Measurements from ENCODE around the gene LSMEM2. TPM values are rescaled to one million over a fixed set of nuclear protein-coding genes. Genes with fewer than 3 reads are reported as not detected.

LSMEM2 gene
- total and polyA plus RNA-seq, 9 of the 15 experiments (the other 6 are each of a cell fraction or from before 2014, with no cell fraction given) = not detected

- TF ChIP-seq NCOA2 (IDR thresholded peaks at IDR 0.05; ENCODE audit: partially characterized antibody in 2 of 2) (peak in 1 of 2 experiments; percentile 97), FOXK2 (conservative IDR thresholded peaks at IDR 0.05 in 1 of 2, IDR thresholded peaks at IDR 0.05 in 1 of 2; ENCODE audit: low read depth in 2 of 2) (peak in 1 of 2 experiments; percentile 99; a peak in 2 of 4 replicates), NRF1 (conservative IDR thresholded peaks at IDR 0.05 in 1 of 2, IDR thresholded peaks at IDR 0.05 in 1 of 2) (peak; percentile 45 to 46; a peak in 2 of 4 replicates), BCLAF1 (IDR thresholded peaks at IDR 0.05; ENCODE audit: borderline replicate concordance in 1 of 2, control insufficient read depth in 1 of 2, low read depth in 2 of 2, low read length in 1 of 2) (peak in 1 of 2 experiments; percentile 96; a peak in 2 of 4 replicates), ZNF444 (CRISPR knock-in tag; IDR thresholded peaks at IDR 0.05) (no peak), ZNF277 (CRISPR knock-in tag; IDR thresholded peaks at IDR 0.05; ENCODE audit: borderline replicate concordance) (no peak), POLR2H (tag; IDR thresholded peaks at IDR 0.05; ENCODE audit: low read depth) (no peak), NUFIP1 (IDR thresholded peaks at IDR 0.05; ENCODE audit: partially characterized antibody) (peak; percentile 73)
- TF ChIP-seq, protein P1, sequence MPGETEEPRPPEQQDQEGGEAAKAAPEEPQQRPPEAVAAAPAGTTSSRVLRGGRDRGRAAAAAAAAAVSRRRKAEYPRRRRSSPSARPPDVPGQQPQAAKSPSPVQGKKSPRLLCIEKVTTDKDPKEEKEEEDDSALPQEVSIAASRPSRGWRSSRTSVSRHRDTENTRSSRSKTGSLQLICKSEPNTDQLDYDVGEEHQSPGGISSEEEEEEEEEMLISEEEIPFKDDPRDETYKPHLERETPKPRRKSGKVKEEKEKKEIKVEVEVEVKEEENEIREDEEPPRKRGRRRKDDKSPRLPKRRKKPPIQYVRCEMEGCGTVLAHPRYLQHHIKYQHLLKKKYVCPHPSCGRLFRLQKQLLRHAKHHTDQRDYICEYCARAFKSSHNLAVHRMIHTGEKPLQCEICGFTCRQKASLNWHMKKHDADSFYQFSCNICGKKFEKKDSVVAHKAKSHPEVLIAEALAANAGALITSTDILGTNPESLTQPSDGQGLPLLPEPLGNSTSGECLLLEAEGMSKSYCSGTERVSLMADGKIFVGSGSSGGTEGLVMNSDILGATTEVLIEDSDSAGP (CRISPR knock-in tag; IDR thresholded peaks at IDR 0.05) = peak; percentile 97
Measured at GRCh38 chr3:50321336-50322114, 42.6 kb downstream of the LSMEM2 start (continued).
